A673 (cell line): ENCODE data around the gene OR2C3. TPM values are rescaled to one million over a fixed set of nuclear protein-coding genes. Genes with fewer than 3 reads are reported as not detected.

ENCODE experiments used
- BruUV-seq: library from RNA; stranded (reverse); fragments of 400-500 nt; replicated peaks from 2 replicates; lab custom pipeline; 2021; lab: Mats Ljungman, UMichigan
- CTCF ChIA-PET: fragments of 300-600 bp; sonication (Branson Sonifier 250); formaldehyde crosslinking; loops from one replicate; lab custom pipeline; 2022; ENCODE audit warnings: antibody characterized with exemption; lab: Charles Lee
- POLR2A ChIA-PET: fragments of 300-600 bp; sonication (Branson Sonifier 250); formaldehyde crosslinking; loops from one replicate; lab custom pipeline; 2022; ENCODE audit warnings: antibody characterized with exemption; ENCODE audit not compliant: low non-redundant PET; lab: Charles Lee
- DNase-seq: peaks from one replicate; pipeline ENCODE4 v3.0.0-alpha.2; 2015; ENCODE audit warnings: low spot score
- H3K27ac ChIP-seq: fragments of 200-600 bp; sonication (generic); 2 replicates; pipeline ENCODE4 v1.5.1; 2016; ENCODE audit warnings: mixed run types, low read depth, mild to moderate bottlenecking, mixed read lengths, antibody characterized with exemption, low read length; ENCODE audit not compliant: poor library complexity, severe bottlenecking
- H3K27me3 ChIP-seq: fragments of 200-600 bp; sonication (generic); replicated peaks from 2 replicates; pipeline ENCODE4 v1.6.1; 2017; ENCODE audit warnings: mixed run types, low read depth, mild to moderate bottlenecking, mixed read lengths, antibody characterized with exemption, low read length; ENCODE audit not compliant: insufficient read depth, poor library complexity
- H3K36me3 ChIP-seq: fragments of 200-600 bp; sonication (generic); 2 replicates; pipeline ENCODE4 v1.6.1; 2016; ENCODE audit warnings: mixed run types, mild to moderate bottlenecking, mixed read lengths, antibody characterized with exemption, low read length; ENCODE audit not compliant: insufficient read depth, poor library complexity, severe bottlenecking
- H3K4me1 ChIP-seq: fragments of 200-600 bp; sonication (generic); 2 replicates; pipeline ENCODE4 v1.6.1; 2017; ENCODE audit warnings: mixed run types, mild to moderate bottlenecking, mixed read lengths, antibody characterized with exemption, low read length; ENCODE audit not compliant: insufficient read depth, poor library complexity, severe bottlenecking
- H3K4me3 ChIP-seq: fragments of 200-600 bp; sonication (generic); 2 replicates; pipeline ENCODE4 v1.5.1; 2016; ENCODE audit warnings: low read depth, mixed run types, mild to moderate bottlenecking, mixed read lengths, low read length; ENCODE audit not compliant: poor library complexity, severe bottlenecking
- H3K9me3 ChIP-seq: fragments of 200-600 bp; sonication (generic); 2 replicates; pipeline ENCODE4 v1.6.1; 2016; ENCODE audit warnings: mixed run types, low read depth, mild to moderate bottlenecking, mixed read lengths, antibody characterized with exemption, low read length; ENCODE audit not compliant: poor library complexity, severe bottlenecking
- EZH2 ChIP-seq: fragments of 200-600 bp; sonication (generic); IDR thresholded peaks from 2 replicates; pipeline ENCODE4 v1.6.1; 2017; ENCODE audit warnings: borderline replicate concordance, low read depth, mild to moderate bottlenecking, mixed read lengths, antibody characterized with exemption, low read length; ENCODE audit not compliant: poor library complexity, severe bottlenecking
- intact Hi-C: fragments of 100-400 bp; cut with micrococcal nuclease; formaldehyde crosslinking; loops from one replicate; pipeline ENCODE4 v1.10.0; 2022; ENCODE audit not compliant: unreplicated experiment
- total RNA-seq: library from RNA; stranded (reverse); gene quantifications from 2 replicates; pipeline ENCODE4 v1.2.3, GENCODE V29; 2021
- TF ChIP-seq, protein P1 (sequence below): fragments of 300-800, 200-600 bp; sonication (generic); conservative IDR thresholded peaks from 2 replicates; pipeline ENCODE4 v1.5.1; 2017; ENCODE audit warnings: low read depth, mild to moderate bottlenecking, antibody characterized with exemption, low read length, moderate library complexity, mixed read lengths

The OR2C3 gene
- total RNA-seq, 1 experiment from 2014 or later, result not detected

DNA sequence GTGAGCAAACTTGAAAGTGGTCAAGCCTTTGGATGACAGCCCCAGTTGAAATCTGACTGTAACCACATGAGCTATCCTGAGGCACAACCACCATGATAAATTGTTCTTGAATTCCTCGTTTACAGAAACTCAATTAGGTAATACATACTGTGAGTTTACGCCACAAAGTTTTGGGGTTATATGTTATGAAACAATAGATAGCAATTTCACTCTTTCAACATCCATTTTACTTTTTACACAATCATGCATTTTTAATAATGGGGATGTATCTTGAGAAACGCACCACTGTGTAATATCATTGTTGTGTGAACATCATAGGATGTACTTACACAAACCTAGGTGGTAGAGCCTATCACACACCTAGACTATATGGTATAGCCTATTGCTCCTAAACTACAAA is 35.4 kb downstream of the OR2C3 start:
- intact Hi-C loops, result no loop called here
- no TSS peak for BruUV-seq
- H3K36me3 ChIP-seq, result no peaks in the 10 kb centered on the region
- no peak for DNase-seq
- no peaks in the 10 kb centered on the region for H3K4me1 ChIP-seq
- no peaks in the 10 kb centered on the region for H3K9me3 ChIP-seq
- TF ChIP-seq EZH2, result no peak
- TF ChIP-seq, protein P1, sequence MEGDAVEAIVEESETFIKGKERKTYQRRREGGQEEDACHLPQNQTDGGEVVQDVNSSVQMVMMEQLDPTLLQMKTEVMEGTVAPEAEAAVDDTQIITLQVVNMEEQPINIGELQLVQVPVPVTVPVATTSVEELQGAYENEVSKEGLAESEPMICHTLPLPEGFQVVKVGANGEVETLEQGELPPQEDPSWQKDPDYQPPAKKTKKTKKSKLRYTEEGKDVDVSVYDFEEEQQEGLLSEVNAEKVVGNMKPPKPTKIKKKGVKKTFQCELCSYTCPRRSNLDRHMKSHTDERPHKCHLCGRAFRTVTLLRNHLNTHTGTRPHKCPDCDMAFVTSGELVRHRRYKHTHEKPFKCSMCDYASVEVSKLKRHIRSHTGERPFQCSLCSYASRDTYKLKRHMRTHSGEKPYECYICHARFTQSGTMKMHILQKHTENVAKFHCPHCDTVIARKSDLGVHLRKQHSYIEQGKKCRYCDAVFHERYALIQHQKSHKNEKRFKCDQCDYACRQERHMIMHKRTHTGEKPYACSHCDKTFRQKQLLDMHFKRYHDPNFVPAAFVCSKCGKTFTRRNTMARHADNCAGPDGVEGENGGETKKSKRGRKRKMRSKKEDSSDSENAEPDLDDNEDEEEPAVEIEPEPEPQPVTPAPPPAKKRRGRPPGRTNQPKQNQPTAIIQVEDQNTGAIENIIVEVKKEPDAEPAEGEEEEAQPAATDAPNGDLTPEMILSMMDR, result no peak
- H3K4me3 ChIP-seq, result no peak overlapping the region
- ChIA-PET CTCF (no interaction called here), POLR2A (no interaction called here)
- H3K27ac ChIP-seq, result no peak overlapping the region
- peaks cover 41% of the 10 kb centered on the region for H3K27me3 ChIP-seq

DNA sequence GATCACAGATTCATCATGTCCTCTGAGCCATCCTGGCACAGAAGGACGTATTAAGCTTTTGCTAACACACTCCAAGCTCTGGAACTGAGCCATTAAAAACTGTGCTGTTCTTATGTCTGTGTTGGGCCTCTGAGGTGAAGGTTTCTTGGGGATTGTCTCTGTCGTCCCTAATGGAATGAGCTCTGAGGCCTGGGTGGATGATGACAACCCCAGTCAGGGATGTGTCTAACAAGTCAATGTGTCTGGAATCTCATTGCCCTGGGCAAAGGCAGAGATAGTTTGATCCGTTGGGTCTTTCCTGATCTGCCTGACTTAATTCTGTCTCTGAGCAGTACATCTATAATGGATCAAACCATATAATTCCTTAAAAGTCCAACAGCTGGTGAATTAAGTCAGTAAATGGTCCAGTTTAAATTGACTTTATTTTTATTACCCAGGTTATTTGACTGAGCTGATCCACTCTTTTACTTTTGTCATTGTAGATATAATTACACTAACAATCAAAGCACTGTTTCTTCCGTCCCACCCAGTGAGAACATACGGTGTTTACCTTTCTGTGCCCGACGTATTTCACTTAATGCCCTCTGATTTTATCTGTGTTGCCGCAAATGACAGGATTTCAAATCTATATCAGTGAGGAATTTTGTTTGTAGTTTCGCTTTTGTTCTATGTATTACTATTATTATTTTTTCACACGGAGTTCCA is 39.5 kb downstream of the OR2C3 start:
- TF ChIP-seq EZH2, result no peak
- TF ChIP-seq, protein P1, result no peak
- Histone ChIP-seq H3K9me3 (no peaks in the 10 kb centered on the region), H3K27me3 (peaks cover 71% of the 10 kb centered on the region), H3K4me3 (no peak overlapping the region), H3K36me3 (no peaks in the 10 kb centered on the region), H3K27ac (no peak overlapping the region), H3K4me1 (no peaks in the 10 kb centered on the region)
- intact Hi-C loops, result no loop called here
- CTCF ChIA-PET, result no interaction called here
- BruUV-seq, result no TSS peak
- POLR2A ChIA-PET, result no interaction called here
- DNase-seq, result no peak

DNA sequence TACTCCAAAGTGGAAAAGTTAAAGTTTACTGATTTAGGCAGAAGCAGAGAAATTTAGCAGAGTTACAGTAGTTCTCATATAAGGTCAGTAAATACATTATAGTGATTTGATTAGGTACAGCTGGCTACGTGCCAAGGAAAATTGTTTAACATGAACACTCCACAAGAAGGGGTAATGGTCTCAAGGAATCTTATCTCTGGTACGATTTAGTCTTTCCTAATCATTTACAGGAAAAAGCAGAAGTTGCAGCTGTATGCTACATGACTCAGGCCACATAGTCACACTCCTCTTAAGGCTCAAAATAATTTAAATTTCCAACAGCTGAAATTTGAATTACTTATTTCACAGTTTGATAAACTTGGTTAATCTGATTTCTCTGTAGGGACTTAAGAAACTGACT is 41.5 kb downstream of the OR2C3 start:
- no peak for TF ChIP-seq EZH2
- TF ChIP-seq, protein P1, result no peak
- H3K27me3 ChIP-seq, result peaks cover 75% of the 10 kb centered on the region
- H3K36me3 ChIP-seq, result no peaks in the 10 kb centered on the region
- H3K27ac ChIP-seq, result no peak overlapping the region
- intact Hi-C loops, result no loop called here
- POLR2A ChIA-PET, result no interaction called here
- BruUV-seq, result no TSS peak
- DNase-seq, result no peak
- CTCF ChIA-PET, result no interaction called here
- no peak overlapping the region for H3K4me3 ChIP-seq
- H3K9me3 ChIP-seq, result no peaks in the 10 kb centered on the region
- H3K4me1 ChIP-seq, result no peaks in the 10 kb centered on the region
